ELR (cell line): ENCODE data around the gene ARHGEF28.

Source experiments
- DNase-seq: peaks from one replicate; pipeline ENCODE4 v3.0.0-alpha.2; 2015; ENCODE audit warnings: low read depth

Gene ARHGEF28

DNA sequence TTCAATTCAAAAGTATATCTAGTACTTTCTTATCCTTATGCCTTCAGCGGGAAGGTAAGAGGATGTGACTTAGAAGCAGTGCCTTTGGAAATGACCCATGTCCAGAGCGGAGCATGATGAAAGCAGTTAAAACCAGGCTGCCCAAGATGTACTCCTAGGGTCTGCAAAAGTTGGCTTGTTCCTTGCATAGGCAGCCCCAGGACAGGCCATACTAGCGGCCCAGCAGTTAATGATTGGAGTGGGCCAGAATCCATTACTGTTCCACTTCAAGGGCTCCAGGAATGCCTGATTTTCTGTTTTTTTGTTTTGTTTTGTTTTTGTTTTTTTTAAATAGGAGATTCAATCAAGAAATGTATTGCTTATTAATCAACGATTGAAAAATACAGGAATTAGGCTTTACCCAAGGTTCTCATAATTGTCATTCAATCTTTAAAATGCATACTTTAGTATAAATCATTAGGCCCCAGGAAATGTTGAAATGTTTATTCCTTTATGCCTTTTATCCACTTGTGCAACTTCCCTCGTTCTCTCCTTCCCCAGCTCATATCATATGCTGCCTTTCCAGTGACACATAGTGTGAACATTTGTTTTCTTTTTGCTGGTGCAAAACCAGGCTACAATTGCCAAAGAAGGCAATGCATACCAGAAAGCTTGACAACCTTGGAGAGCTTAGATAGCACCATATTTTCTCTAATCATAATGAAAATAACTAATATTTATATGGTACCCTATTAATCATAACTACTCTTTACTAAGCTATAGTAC, 190.8 kb downstream of the ARHGEF28 start:
- DNase-seq, result peak; percentile 61

- DNase-seq, result peak; percentile 40
Measured at GRCh38 chr5:73818357-73818756, 192.4 kb downstream of the ARHGEF28 start.

GRCh38 chr5:73820326-73820725, 194.3 kb downstream of the ARHGEF28 start:
- DNase-seq, result no peak

GRCh38 chr5:73821003-73821402, 195.0 kb downstream of the ARHGEF28 start:
- DNase-seq, result no peak

DNA sequence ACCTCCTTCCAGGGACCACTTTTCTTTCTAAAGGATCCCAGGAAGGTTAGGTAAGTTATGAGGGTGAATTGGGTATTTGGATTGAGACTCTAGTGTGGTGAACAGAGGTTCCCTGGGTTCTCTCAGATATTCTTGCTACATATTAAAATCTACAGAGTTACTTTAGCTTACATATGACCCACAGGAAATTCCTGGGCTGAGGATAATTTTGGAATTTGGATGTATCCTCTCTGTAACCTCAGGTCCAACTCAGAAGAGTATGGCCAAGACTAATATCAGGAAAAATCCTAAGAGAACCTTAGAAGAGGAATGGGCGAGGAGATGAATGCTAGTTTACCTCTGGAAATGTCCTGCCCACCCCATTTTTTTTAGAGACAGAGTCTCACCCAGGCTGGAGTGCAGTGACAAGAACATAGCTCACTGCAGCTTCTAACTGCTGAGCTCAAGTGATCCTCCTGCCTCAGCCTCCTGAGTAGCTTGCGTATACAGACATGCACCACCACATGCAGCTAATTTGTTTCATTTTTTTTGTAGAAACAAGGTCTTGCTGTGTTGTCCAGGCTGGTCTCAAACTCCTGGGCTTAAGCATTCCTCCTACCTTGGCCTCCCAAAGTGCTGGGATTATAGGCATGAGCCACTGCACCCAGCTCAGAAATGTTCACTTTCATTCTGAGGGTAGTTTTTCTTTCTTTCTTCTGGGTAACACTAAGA, 196.4 kb downstream of the ARHGEF28 start:
- DNase-seq, result no peak

DNA sequence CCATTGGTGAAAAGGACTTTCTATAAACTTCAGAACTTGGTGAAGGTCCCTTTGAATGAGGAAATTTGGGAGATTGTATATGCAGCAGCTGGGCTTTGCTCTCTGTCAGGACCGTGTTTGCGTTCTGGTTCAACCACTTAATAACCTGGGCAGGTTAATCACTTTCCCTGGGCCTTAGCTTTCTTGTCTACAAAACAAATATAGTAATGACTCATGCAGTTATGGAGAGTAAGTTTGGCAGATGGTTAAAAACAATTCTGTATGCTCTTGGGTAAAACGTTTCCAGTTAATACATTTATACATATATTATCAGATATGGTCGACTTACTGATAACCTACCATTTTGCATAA, 197.0 kb downstream of the ARHGEF28 start:
- DNase-seq, result peak; percentile 33

DNA sequence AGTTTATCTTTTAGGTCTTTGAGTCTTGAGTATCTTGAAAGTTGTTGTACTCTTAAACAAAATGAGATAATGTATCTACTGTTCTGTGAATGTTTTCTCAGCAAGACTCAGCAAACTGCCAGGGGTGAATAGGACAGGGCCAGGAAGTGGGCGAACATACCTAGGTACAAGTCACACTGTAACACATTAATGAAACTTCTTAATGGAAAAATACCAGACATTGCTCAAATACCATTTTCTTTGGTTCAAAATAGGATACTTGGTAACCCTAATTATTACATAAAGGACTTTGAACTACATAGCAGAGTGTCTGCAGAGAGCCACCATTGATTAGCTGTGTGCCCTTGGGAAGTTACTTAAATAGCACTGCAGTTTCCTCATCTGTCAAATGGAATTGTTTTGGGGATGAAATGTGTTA, 197.5 kb downstream of the ARHGEF28 start:
- peak; percentile 28 for DNase-seq

DNA sequence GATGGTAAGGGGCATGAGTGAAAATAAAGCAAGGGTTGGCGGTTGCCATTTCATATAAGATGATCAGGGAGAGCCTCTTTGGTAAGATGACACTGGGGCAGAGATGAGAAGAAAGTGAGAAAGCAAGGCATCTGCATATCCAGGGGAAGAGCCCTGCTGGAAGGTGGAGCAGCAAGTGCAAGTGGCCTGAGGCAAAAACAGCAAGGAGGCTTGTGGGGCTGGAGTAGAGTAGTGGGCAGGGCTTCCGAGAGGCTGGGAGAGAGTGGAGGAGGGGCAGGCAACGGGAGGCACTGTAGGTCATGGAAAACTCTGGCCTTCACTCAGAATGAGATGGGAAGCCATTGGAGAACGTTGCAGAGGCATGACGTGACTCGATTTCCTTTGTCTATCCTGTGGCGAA, 199.2 kb downstream of the ARHGEF28 start:
- no peak for DNase-seq

DNA sequence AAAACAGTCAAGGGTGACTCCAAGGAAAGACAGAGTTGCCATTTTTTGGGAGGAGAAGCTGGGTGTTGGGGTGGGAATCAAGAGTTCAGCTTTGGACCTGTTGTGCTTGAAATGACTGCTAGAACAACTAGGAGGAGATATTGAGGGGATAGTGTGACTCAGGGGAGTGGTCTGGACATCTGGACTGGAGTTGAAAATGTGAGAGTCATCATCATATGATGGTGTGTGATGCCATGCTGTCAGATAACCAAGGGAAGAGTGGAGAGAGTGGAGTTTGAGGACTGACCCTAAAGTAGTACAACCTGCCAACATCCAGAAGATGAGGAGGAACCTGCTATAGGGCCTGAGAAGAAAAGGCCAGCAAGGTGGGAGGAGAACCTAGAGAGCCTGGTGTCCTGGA, 199.7 kb downstream of the ARHGEF28 start:
- peak; percentile 39 for DNase-seq

GRCh38 chr5:73826301-73827105, 200.5 kb downstream of the ARHGEF28 start:
- DNase-seq, result peak; percentile 58

- DNase-seq, result no peak
Measured at GRCh38 chr5:73827106-73827450, 201.1 kb downstream of the ARHGEF28 start.

DNA sequence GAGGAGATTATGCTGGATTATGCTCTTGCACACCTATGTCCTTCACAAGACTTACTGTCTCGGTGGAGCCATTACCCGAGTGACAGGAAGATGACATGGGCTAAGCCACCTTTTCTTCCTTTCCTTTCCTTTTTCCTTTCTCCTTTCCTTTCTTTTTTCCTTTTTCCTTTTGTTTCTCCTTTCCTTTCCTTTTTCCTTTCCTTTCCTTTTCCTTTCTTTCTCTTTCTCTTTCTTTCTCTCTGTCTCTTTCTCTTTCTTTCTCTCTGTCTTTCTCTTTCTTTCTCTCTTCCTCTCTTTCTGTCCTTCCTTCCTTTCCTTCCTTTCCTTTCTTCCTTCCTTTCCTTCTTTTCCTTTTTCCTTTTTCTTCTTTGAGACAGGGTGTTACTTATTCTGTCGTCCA, 202.5 kb downstream of the ARHGEF28 start:
- DNase-seq, result no peak

- no peak for DNase-seq
Measured at GRCh38 chr5:73830646-73831045, 204.7 kb downstream of the ARHGEF28 start.

GRCh38 chr5:73831066-73831465, 205.1 kb downstream of the ARHGEF28 start:
- no peak for DNase-seq

DNA sequence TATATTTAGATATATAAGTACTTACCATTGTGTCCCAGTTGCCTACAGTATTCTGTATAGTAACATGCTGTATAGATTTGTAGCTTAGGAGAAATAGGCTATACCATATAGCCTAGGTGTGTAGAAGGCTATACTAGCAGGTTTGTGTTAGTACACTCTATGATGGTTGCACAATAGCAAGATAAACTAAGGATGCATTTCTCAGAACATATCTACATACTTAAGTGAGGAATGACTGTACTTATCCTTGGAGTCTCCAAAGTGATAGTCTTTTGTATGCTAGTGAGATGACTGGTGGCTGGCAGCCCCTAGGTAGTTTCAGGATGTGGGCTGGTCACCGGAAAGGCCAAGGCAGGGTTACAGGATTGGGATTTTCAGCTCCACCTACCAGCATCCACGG, 208.7 kb downstream of the ARHGEF28 start:
- no peak for DNase-seq

GRCh38 chr5:73835726-73836125, 209.7 kb downstream of the ARHGEF28 start:
- no peak for DNase-seq

- no peak for DNase-seq
Measured at GRCh38 chr5:73836607-73837006, 210.6 kb downstream of the ARHGEF28 start.

- DNase-seq, result no peak
Measured at GRCh38 chr5:73838901-73839300, 212.9 kb downstream of the ARHGEF28 start.

DNA sequence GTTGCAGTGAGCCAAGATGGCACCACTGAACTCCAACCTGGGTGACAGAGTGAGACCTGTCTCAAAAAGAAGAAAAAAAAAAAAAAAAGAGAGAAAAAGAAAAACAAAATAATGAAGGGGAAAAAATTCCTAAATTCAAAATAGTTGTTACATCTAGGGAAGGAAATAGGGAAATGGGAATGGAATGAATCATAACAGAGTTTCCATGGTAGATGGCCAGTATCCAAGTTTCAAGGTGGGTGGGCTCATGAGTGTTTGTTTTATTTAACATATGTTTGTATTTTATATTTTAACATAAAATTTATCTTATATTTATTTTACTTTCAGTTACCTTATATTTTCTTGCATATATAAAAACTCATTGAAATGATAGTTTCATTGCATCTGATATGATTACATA, 215.6 kb downstream of the ARHGEF28 start:
- DNase-seq, result no peak

- no peak for DNase-seq
Measured at GRCh38 chr5:73844165-73844564, 218.2 kb downstream of the ARHGEF28 start.

- DNase-seq, result no peak
Measured at GRCh38 chr5:73851471-73852181, 225.6 kb downstream of the ARHGEF28 start.

- peak; percentile 87 for DNase-seq
Measured at GRCh38 chr5:73853091-73853490, 227.1 kb downstream of the ARHGEF28 start.
